Neuronal stem cell (in vitro differentiated cells): ENCODE data around the gene ZNF83.
A peak's percentile ranks its signal among the peaks of the same experiment; 100 is the strongest.
"Not testable (repeated sequence)": the region's sequence is repeated elsewhere in the genome, so short reads cannot be mapped to it uniquely, and the experiment has no call there.

Experiments
- DNase-seq: peaks from one replicate; pipeline ENCODE4 v3.0.0-alpha.2; 2013; ENCODE audit warnings: low spot score
- H2AFZ ChIP-seq: one replicate; pipeline ENCODE4 v1.6.1; 2013; ENCODE audit warnings: mild to moderate bottlenecking, low read length, inconsistent platforms
- H2AK5ac ChIP-seq: 2 replicates; pipeline ENCODE4 v1.6.1; 2013; ENCODE audit warnings: low read depth, mild to moderate bottlenecking, inconsistent platforms, low read length, moderate library complexity, mixed read lengths
- H2BK120ac ChIP-seq: 2 replicates; pipeline ENCODE4 v1.6.1; 2013; ENCODE audit warnings: low read depth, mild to moderate bottlenecking, inconsistent platforms, low read length, moderate library complexity, mixed read lengths
- H2BK12ac ChIP-seq: one replicate; pipeline ENCODE4 v1.6.1; 2013; ENCODE audit warnings: low read length, inconsistent platforms
- H2BK15ac ChIP-seq: 2 replicates; pipeline ENCODE4 v1.6.1; 2013; ENCODE audit warnings: mild to moderate bottlenecking, low read length, inconsistent platforms, mixed read lengths
- H2BK5ac ChIP-seq: one replicate; pipeline ENCODE4 v1.6.1; 2013; ENCODE audit warnings: inconsistent platforms, mild to moderate bottlenecking, low read length, moderate library complexity
- H3K14ac ChIP-seq: one replicate; pipeline ENCODE4 v1.6.1; 2013; ENCODE audit warnings: low read length, inconsistent platforms
- H3K18ac ChIP-seq: 2 replicates; pipeline ENCODE4 v1.6.1; 2013; ENCODE audit warnings: low read length, inconsistent platforms
- H3K23ac ChIP-seq: 2 replicates; pipeline ENCODE4 v1.6.1; 2013; ENCODE audit warnings: low read depth, mild to moderate bottlenecking, mixed read lengths, low read length, inconsistent platforms; ENCODE audit not compliant: poor library complexity
- H3K27ac ChIP-seq: replicated peaks from 3 replicates; pipeline ENCODE4 v1.5.1; 2013; ENCODE audit warnings: low read length, inconsistent platforms
- H3K27me3 ChIP-seq, 3 experiments: 2 replicates each; pipeline ENCODE4 v1.6.1; 2013; ENCODE audit warnings: low read length in 3 of 3, mild to moderate bottlenecking in 2 of 3, inconsistent platforms in 1 of 3, low read depth in 1 of 3, mixed read lengths in 1 of 3, moderate library complexity in 1 of 3; ENCODE audit not compliant: control insufficient read depth in 3 of 3, insufficient read depth in 3 of 3
- H3K36me3 ChIP-seq, 2 donors: replicated peaks in 1 of 2; 2 replicates each; pipeline ENCODE4 v1.6.1; 2013; ENCODE audit warnings: low read length in 2 of 2; ENCODE audit not compliant: control insufficient read depth in 2 of 2, insufficient read depth in 2 of 2
- H3K4ac ChIP-seq: 2 replicates; pipeline ENCODE4 v1.6.1; 2013; ENCODE audit warnings: inconsistent platforms, mild to moderate bottlenecking, low read length, moderate library complexity
- H3K4me1 ChIP-seq, 2 donors: 1 replicate in 1 of 2; 2 replicates in 1 of 2; pipeline ENCODE4 v1.6.1; 2013; ENCODE audit warnings: low read length in 2 of 2, low read depth in 1 of 2; ENCODE audit not compliant: control insufficient read depth in 2 of 2, insufficient read depth in 1 of 2
- H3K4me2 ChIP-seq: one replicate; pipeline ENCODE4 v1.6.1; 2013; ENCODE audit warnings: mild to moderate bottlenecking, low read length, inconsistent platforms; ENCODE audit not compliant: insufficient read depth, poor library complexity, severe bottlenecking
- H3K4me3 ChIP-seq, 2 donors: 2 replicates each; pipeline ENCODE4 v1.5.1; 2013; ENCODE audit warnings: low read length in 2 of 2, mild to moderate bottlenecking in 2 of 2, inconsistent platforms in 1 of 2, moderate library complexity in 1 of 2
- H3K79me1 ChIP-seq: one replicate; pipeline ENCODE4 v1.6.1; 2013; ENCODE audit warnings: low read depth, mild to moderate bottlenecking, inconsistent platforms, low read length, moderate library complexity
- H3K9ac ChIP-seq: one replicate; pipeline ENCODE4 v1.6.1; 2013; ENCODE audit warnings: mild to moderate bottlenecking, low read depth, low read length, inconsistent platforms; ENCODE audit not compliant: poor library complexity
- H3K9me3 ChIP-seq, 2 donors: replicated peaks in 1 of 2; 2 replicates each; pipeline versions ENCODE3 to v1.6.1; 2013; ENCODE audit warnings: low read length in 2 of 2, mild to moderate bottlenecking in 2 of 2, inconsistent platforms in 1 of 2, low read depth in 1 of 2, mixed read lengths in 1 of 2, moderate library complexity in 1 of 2; ENCODE audit not compliant: control insufficient read depth in 2 of 2, insufficient read depth in 1 of 2
- H4K8ac ChIP-seq: one replicate; pipeline ENCODE4 v1.6.1; 2013; ENCODE audit warnings: low read depth, mild to moderate bottlenecking, inconsistent platforms, low read length, moderate library complexity
- H4K91ac ChIP-seq: one replicate; pipeline ENCODE4 v1.6.1; 2013; ENCODE audit warnings: low read length, low read depth, mild to moderate bottlenecking, inconsistent platforms; ENCODE audit not compliant: poor library complexity
- WGBS, 2 donors: extraction: QIAGEN DNeasy Blood & Tissue Kit; methylation state at CpG; one replicate each; pipeline ENCODE4 v1.1.7; 2013; ENCODE audit warnings: missing lambda C conversion rate in 2 of 2, mixed read lengths in 1 of 2; ENCODE audit not compliant: insufficient read length in 2 of 2, insufficient replicate concordance in 1 of 2; ENCODE audit errors: extremely low coverage in 2 of 2; 5-methylcytosine and 5-hydroxymethylcytosine counted together

ZNF83 gene

GRCh38 chr19:52585604-52586003 lies 52.6 kb downstream of the ZNF83 start:
- H3K79me1 ChIP-seq: peaks cover 3% of the 10 kb centered on the region
- H3K9ac ChIP-seq: no peak overlapping the region
- H3K27ac ChIP-seq: no peak overlapping the region
- no CpG with 5 or more reads among the region's 6 CpGs for WGBS, 2 donors
- no peak overlapping the region for H3K14ac ChIP-seq
- H2AK5ac ChIP-seq: no peak overlapping the region
- H3K18ac ChIP-seq: no peak overlapping the region
- H4K8ac ChIP-seq: no peak overlapping the region
- H3K27me3 ChIP-seq: no peaks in the 10 kb centered on the region
- H3K9me3 ChIP-seq: peaks cover 10 to 45% of the 10 kb centered on the region in 2 donors
- H3K23ac ChIP-seq: no peak overlapping the region
- no peak overlapping the region for H2BK15ac ChIP-seq
- no peak overlapping the region for H2BK12ac ChIP-seq
- no peaks in the 10 kb centered on the region for H3K4me1 ChIP-seq
- no peak overlapping the region for H2BK5ac ChIP-seq
- H4K91ac ChIP-seq: no peak overlapping the region
- H3K4me3 ChIP-seq: no peak overlapping the region
- H3K4ac ChIP-seq: no peak overlapping the region
- H2AFZ ChIP-seq: no peak overlapping the region
- DNase-seq: no peak
- H2BK120ac ChIP-seq: no peak overlapping the region
- no peak overlapping the region for H3K4me2 ChIP-seq
- H3K36me3 ChIP-seq: peaks cover 21 to 81% of the 10 kb centered on the region in 2 donors

- no peak for DNase-seq
- Histone ChIP-seq H4K91ac (no peak overlapping the region), H2BK12ac (no peak overlapping the region), H2BK120ac (no peak overlapping the region), H3K4me3 (no peak overlapping the region), H3K36me3 (peaks cover 20 to 81% of the 10 kb centered on the region in 2 donors), H3K4me1 (no peaks in the 10 kb centered on the region), H2AK5ac (no peak overlapping the region), H3K27ac (no peak overlapping the region), H3K4ac (no peak overlapping the region), H2AFZ (no peak overlapping the region), H3K18ac (no peak overlapping the region), H3K27me3 (no peaks in the 10 kb centered on the region), H4K8ac (peak overlapping the region; percentile 43), H3K4me2 (no peak overlapping the region), H3K79me1 (peaks cover 1% of the 10 kb centered on the region), H3K14ac (no peak overlapping the region), H3K9me3 (peaks cover 10 to 47% of the 10 kb centered on the region in 2 donors), H2BK15ac (no peak overlapping the region), H3K9ac (no peak overlapping the region), H2BK5ac (no peak overlapping the region), H3K23ac (no peak overlapping the region)
- WGBS, 2 donors: no CpG with 5 or more reads among the region's 39 CpGs
These were observed 53.3 kb downstream of the ZNF83 start for GRCh38 chr19:52584736-52585440.

GRCh38 chr19:52570000-52570861 lies 67.9 kb downstream of the ZNF83 start, which contains the start of gene ZNF701:
Gene ZNF701, plus strand, starts transcription at chr19:52570287. Its CDS starts 3,861 bp downstream, at chr19:52574148.
- Histone ChIP-seq H2BK120ac (no peak within 1 kb of the TSS), H3K18ac (peak within 1 kb of the TSS; percentile 89), H3K36me3 (peaks cover 6 to 35% of the 10 kb centered on the region in 2 donors), H3K9me3 (peaks cover 0 to 12% of the 10 kb centered on the region in 2 donors), H3K9ac (peak within 1 kb of the TSS; percentile 90), H2AK5ac (no peak within 1 kb of the TSS), H2BK12ac (no peak within 1 kb of the TSS), H3K4ac (no peak within 1 kb of the TSS), H2AFZ (peak within 1 kb of the TSS; percentile 88), H4K91ac (no peak within 1 kb of the TSS), H3K23ac (peak within 1 kb of the TSS; percentile 80), H3K4me2 (peak within 1 kb of the TSS; percentile 96), H3K4me1 (peaks cover 0 to 2% of the 10 kb centered on the region in 2 donors), H2BK5ac (no peak within 1 kb of the TSS), H3K27me3 (no peaks in the 10 kb centered on the region), H3K4me3 (peak within 1 kb of the TSS; percentile 84 to 95), H3K14ac (peak within 1 kb of the TSS; percentile 40), H4K8ac (no peak within 1 kb of the TSS), H3K79me1 (peaks cover 5% of the 10 kb centered on the region), H3K27ac (peak within 1 kb of the TSS; percentile 95), H2BK15ac (no peak within 1 kb of the TSS)
- peak; percentile 92 for DNase-seq
- WGBS, 2 donors: no CpG with 5 or more reads among the region's 57 CpGs

DNA sequence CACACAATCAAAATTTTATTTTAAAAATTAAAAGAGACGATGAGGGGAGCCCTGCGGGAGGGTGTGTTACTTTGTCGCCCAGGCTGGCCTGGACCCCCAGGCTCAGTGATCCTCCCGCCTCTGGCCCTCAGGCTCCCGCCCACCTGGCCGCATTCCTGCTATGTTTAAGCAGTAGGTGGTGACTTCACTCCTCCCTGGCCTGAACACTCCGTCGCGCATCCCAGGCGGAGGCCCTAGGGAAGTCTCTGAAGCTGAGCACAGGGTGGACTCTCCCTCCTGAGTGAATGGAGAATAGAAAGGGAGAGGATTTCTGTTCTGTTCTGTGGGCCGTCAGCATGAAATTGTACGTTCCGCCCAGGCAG lies 68.5 kb downstream of the ZNF83 start:
- H3K36me3 ChIP-seq: peaks cover 6 to 30% of the 10 kb centered on the region in 2 donors
- peaks cover 0 to 12% of the 10 kb centered on the region in 2 donors for H3K9me3 ChIP-seq
- H3K23ac ChIP-seq, H3K14ac ChIP-seq, H3K4me1 ChIP-seq, H2BK15ac ChIP-seq, H2BK120ac ChIP-seq, H2BK12ac ChIP-seq, H3K9ac ChIP-seq, H3K4ac ChIP-seq, H3K27me3 ChIP-seq, H4K91ac ChIP-seq, H4K8ac ChIP-seq, H2BK5ac ChIP-seq, H3K79me1 ChIP-seq, H2AK5ac ChIP-seq: not testable (repeated sequence)
- H3K18ac ChIP-seq: peak overlapping the region; percentile 89
- H3K4me2 ChIP-seq: peak overlapping the region; percentile 96
- peak; percentile 48 for DNase-seq
- WGBS, 2 donors: no CpG with 5 or more reads among the region's 13 CpGs
- peak overlapping the region; percentile 67 to 84 for H3K4me3 ChIP-seq
- peak overlapping the region; percentile 95 for H3K27ac ChIP-seq
- peak overlapping the region; percentile 88 for H2AFZ ChIP-seq
